Stimulated activated CD4-positive, alpha-beta T cell treated with anti-CD3 and anti-CD28 coated beads, Interleukin-12 subunit alpha, Interleukin-12 subunit beta, amount 100 ng/mL, for 24 hours (primary cell): Measurements from ENCODE around the gene DPY19L1.
"Not testable (repeated sequence)": the region's sequence is repeated elsewhere in the genome, so short reads cannot be mapped to it uniquely, and the experiment has no call there.

Source experiments
- DNase-seq, 2 experiments: peaks; one replicate each; pipeline ENCODE4 v3.0.0-alpha.2; 2020; ENCODE audit warnings: low read depth in 2 of 2

DPY19L1 gene

DNA sequence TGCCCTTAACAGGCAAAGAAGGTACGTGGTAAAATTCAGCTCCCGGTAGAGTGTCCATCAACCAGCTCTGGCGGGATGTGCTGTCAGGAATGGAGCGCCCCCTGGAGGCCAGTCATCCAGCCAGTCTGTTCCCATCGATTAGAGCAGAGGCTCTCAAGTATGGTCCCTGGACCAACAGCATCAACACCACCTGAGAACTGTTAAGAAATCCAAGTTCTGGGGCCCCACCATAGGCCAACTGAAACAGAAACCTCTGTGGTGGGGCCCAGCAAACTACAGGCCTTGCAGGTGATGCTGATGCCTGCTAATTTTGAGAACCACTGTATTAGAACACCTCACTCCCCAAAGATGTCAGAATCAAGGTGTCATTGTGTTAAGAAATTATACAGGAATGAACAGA is 109.2 kb downstream of the DPY19L1 start:
- peak; percentile 5 to 41 for DNase-seq

DNA sequence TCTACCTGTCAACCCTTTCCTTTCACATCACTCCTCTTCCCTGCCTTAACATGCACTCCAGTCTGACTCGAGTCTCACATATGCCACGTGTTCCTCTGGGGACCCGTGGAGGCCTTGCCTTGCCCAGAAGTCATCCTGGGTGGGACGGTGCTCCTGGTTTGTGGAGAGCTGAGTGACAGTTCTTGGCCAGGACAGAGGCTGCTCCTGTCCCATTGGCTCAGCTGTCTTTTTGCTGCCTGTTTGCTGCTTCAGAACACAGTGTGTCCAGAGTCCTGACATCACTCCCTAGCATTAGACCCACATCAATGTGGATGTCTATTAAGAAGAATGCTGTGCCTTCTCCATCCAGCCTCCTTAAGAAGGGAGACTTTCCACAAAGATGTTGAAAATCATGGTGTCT is 116.8 kb downstream of the DPY19L1 start:
- DNase-seq, result not testable (repeated sequence)

DNA sequence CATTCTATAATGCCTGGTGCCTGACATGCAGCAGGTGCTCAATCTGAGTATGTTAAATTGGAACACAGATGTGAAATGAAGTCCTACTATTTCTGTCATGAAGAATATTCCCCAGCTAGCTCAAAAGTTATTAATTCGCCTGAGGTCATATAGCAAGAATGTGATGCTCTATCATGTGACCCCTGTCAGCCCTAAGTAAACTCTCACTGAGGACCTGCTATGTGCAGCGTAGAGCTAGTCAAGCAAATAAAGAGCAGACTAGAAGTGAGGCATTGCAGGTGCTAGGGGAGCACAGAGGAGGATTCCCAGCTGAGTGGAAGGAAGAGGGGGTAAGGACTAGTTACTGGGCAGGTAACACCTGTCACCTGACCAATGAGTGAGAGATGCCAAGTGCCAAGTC is 118.2 kb downstream of the DPY19L1 start:
- DNase-seq, result not testable (repeated sequence)

DNA sequence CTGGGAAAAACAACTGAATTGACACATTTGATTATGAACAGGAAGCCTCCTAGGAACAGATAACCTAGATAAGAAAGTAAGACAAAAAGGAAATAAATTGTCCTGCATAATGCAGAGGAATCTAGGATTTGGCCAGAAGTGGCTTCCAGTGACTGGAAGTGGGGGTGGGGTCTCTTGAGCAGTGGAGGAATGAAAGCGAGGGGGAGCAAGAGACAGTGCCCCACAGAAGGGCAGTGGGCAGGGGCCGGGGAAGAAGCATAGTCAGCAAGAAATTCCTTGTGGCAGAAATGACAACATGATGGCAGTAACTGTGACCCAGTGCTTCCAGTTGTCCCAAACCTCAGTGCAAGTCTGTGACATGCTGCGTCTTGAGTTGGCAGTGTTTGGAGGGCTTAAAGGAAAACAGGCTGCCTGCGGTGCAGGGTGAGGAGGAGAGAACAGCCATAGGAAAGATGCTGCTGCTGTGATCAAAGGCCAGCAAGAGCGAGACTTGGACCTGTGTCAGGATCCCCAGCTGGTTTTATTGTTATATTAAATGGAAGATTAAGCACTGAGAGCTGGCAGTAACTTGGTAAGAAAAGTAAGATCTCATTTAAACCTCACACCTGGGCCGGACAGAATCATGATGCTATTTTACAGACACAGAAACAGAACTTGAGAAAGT is 119.0 kb downstream of the DPY19L1 start:
- DNase-seq, result not testable (repeated sequence)

DNA sequence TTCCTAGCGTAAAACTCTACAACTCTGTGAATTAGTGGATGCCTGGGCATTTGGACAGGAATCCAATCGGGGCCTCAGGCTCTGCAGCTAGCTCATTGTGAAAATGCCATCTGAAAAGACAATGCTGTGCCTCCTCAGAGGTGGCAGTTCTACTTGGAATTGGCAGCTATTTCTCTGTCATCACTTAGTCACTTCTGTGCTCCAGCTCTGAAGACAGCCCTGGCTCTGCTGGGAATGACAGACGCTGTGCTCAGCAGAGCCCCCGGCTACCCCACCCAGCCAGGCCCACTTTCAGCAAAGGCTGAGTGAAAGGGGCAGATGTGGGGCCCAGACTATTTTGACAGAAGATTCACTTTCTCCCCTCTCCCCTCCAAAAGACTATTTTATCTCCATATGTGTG is 119.8 kb downstream of the DPY19L1 start:
- DNase-seq, result not testable (repeated sequence)

DNA sequence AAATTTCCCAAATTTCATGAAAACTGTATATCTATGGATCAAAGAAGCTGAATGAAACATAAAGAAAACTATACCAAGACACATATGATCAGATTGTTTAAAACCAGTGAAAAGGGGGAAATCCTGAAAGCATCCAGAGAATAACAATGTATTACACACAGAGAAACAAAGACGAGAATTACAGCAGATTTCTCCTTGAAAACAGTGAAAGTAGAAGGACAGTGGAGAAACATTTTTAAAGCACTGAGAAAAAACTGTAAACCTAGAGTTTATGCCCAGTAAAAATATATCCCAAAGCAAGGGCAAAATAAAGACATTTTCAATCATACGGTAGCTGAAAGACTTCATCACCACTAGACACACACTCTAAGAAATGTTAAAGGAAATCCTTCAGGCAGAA is 121.0 kb downstream of the DPY19L1 start:
- DNase-seq, result no peak

DNA sequence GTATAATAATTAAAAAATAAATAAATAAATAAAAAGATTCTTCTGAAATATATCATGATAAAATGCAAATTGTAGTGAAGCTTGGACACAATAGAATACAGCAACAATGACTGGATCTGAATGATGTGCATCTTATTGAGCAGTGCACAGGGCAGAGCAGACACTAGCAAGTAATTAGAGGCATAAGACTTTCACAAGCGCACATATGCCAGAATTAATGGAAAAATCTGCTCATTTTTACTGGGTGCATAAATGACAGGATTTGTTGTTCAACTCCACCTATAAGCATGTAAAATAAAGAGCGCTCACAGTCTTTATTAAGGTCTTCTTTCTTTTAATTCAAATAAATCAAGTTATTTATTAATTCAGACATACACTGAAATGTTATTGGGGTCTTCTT is 125.0 kb downstream of the DPY19L1 start:
- DNase-seq, result no peak

DNA sequence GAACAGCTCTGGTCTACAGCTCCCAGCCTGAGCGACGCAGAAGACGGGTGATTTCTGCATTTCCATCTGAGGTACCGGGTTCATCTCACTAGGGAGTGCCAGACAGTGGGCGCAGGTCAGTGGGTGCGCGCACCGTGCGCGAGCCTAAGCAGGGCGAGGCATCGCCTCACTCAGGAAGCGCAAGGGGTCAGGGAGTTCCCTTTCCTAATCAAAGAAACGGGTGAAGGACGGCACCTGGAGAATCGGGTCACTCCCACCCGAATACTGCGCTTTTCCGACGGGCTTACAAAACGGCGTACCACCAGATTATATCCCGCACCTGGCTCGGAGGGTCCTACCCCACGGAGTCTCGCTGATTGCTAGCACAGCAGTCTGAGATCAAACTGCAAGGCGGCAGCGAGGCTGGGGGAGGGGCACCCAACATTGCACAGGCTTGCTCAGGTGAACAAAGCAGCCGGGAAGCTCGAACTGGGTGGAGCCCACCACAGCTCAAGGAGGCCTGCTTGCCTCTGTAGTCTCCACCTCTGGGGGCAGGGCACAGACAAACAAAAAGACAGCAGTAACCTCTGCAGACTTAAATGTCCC is 130.9 kb downstream of the DPY19L1 start:
- not testable (repeated sequence) for DNase-seq

DNA sequence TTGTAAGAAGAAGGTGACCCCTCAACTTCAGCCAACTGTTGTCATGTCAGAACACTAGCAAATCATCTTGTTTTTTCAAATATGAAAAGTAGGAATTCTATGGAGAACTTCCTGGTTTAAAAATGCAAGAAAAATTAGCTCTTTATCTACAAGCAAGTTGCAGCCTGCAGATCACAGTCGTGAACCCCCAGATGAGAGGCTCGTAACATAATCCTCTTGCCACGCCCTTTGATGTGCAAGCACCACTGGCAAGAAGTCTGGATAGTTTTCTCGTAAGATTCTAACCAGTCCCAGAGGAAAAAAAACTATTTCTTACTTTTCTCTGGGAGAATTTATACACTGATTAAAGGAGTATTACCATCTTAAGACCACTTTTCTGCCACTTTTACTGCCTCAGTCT is 132.3 kb downstream of the DPY19L1 start:
- DNase-seq, result no peak

DNA sequence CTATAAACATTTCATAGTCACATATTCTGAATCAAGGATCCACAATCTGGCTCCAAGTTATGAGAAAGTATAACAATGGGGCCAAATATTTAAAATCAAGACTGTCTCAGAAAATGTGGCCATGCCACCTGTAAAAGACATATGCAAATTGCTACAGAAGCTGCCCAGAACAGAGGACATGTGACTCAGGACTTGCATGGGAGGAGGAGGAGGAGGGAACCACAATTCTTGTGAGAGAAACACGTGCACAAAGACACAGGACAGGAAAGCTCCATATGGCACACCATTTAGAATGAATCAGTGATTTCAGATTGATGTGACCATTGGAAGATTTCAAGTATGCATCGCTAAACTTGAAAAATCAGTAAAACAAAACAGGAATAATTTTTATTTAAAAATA is 133.4 kb downstream of the DPY19L1 start:
- DNase-seq, result not testable (repeated sequence)

DNA sequence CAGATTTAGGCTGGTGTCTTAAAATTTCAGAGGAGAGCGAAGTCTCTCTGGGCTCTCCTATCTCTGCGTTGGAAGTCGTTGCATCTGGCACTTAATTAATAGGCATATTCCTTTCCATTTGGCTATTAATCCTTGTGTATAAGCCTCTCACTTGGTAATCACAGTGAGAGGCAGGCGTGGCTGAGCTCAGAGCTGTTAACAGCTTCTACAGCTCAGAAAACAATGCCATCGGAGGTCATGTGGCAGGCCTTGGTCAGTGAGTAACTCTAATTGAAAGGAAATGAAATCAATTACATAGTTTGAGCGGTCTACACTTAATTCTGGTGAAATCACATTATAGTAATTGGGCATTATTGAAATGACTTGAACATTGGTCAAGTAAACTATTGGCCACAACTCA is 135.1 kb downstream of the DPY19L1 start:
- DNase-seq, result no peak

DNA sequence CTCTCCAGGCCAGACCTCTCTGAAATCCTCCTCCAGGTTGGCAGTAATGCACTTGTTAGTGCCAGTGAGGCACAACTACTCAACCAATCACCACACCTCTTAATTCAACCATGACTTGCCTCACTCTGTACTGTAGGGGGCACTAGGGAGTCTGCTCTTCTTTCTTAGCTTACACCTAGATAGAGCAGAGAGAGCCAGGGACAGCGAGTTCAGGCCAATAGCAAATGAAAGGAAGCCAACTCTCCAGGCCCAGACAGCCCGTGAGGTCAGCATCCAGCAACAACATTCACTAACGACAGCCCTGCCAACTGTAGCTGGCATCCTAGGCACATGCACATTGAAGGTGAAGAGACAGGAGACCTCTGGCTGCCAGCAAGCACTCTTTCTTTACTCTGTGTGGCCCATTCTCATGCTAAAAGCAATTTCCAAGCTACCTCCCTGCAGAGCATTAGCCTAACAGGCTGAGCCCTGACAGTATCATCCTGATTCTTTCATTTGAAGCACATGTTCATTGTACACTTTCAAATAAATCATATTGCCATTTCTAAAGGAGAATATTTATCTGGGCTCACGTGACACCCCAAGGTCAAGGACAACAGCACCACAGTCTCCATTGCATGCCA is 136.3 kb downstream of the DPY19L1 start:
- DNase-seq, result no peak

DNA sequence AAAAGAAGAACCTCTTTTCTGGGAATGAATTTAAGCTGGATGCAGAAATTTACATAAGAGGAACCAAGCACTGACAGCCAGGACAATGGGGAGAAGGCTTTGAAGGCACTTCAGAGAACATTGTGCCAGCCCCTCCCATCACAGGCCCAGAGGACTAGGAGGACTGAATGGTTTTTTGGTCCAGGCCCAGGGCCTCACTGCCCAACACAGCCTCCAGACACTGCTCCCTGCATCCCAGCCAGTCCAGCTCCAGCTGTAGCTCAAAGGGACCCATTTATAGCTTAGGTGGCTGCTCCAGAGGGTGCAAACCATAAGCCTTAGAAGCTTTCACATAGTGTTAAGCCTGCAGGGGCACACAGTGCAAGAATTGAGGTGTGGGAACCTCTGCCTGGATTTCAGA is 142.1 kb downstream of the DPY19L1 start:
- no peak for DNase-seq

DNA sequence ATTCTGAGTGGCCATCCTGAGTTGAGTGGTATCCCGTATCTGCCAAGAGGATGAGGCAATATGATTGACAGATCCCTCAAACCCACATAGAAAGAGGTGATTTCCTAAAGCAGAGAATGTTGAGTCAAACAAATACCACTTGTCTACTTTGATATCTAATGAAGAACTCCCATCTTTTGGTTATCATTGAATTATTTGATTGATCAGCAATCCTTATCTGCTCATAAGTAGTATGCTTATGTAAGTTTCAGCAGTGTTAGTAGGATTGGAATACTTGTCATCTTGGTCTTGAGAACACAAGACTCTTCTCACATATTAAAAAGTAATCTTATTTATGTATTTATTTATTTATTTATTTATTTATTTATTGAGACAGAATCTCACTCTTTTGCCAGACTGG is 147.3 kb downstream of the DPY19L1 start:
- DNase-seq, result no peak

DNA sequence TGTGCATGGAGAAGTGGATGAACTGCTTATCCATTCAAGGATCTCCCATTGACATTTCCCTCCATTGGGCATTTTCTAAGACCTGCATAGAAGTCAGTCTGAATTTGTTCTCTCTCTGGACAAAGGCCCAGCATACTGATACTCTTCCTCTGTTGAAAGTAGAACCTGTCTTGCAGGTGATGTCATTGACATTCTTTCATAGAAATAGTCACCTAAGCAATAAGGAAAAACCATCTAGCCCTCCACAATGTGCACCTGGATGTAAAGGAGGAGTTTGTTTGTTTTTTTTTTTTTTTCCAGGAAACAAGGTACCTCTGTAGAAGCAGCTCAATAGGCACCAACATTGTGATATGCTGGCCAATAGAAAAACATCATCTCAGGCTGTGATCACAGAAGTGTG is 150.4 kb downstream of the DPY19L1 start:
- no peak for DNase-seq

DNA sequence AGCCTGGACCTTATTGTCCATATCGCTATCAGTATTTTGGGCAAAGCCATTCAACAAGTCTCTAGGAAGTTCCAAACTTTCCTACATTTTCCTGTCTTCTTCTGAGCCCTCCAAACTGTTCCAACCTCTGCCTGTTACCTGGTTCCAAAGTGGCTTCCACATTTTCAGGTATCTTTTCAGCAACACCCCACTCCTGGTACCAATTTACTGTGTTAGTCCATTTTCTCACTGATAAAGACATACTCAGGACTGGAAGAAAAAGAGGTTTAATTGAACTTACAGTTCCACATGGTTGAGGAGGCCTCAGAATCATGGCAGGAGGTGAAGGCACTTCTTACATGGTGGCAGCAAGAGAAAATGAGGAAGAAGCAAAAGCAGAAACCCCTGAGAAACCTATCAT is 153.4 kb downstream of the DPY19L1 start:
- DNase-seq, result not testable (repeated sequence)

DNA sequence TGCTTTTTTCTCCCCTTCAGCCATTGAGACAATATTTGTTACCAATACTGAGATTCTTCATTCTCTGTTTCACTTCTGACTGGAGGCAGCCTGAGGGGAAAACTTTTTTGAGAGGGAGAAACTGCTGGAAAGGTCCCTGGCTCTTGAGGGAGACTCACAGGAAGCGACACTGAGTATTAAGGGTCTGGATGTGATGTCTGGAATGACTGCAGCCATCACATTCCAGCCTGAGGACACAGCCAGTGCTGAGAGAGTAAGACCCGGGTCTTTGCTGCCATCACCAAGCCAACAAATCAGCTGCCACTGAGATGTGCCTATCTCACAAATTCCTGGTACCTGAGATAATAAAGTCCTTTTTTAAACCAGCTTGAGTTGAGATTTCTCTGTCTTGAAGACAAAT is 157.4 kb downstream of the DPY19L1 start:
- DNase-seq, result no peak

DNA sequence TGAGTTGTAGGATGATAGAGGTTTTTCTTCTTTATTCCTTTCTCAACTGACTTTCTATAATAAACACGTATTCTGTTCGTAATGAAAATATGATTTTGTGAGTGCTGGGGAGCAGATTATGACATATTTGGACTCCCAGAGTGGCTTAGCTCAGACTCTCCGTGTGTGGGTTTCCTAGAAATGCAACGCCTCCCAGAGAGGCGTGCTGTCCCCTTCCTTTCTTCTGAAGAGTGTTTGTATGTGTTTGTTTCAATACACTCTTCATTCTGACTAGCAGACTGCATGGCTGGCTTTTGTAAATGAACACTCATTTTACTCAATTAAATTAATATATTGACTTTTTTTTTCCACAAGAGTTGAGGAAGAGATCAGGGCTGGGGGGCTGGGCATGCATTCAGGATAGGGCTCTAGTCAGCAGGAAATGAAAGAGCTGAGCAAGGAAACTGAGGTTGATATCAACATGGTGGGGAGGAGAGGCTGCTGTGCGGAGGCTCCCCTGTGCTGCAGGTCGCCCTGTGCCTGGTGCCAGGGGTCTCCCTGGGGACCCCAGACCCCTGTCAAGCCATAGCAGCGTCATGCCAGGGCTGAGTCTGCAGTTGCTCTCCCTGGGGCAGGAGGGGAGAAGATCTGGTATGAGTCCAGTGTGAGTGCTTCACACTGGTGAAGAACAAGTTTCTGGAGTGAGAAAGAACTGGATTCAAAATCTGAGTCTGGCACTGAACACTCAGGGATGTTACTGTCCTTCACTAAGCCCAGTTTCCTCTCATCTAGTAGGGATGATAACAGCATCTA is 158.1 kb downstream of the DPY19L1 start:
- not testable (repeated sequence) for DNase-seq
